Endothelial cell of umbilical vein (primary cell): Measurements from ENCODE around the gene PTN.

Experiments used
- FOS ChIP-seq: IDR thresholded peaks from 2 replicates; pipeline ENCODE4 v1.6.1; 2011; ENCODE audit warnings: mild to moderate bottlenecking, low read length, moderate library complexity, borderline replicate concordance; ENCODE audit not compliant: insufficient read depth
- MYC ChIP-seq: IDR thresholded peaks from one replicate; pipeline ENCODE4 v1.6.1; 2011; ENCODE audit warnings: mild to moderate bottlenecking, low read depth, low read length
- POLR2A ChIP-seq: IDR thresholded peaks from 2 replicates; pipeline ENCODE4 v1.6.1; 2012; ENCODE audit warnings: low read depth, mild to moderate bottlenecking, control low read depth, low read length
- POLR2AphosphoS5 ChIP-seq: IDR thresholded peaks from 2 replicates; pipeline ENCODE4 v1.6.1; 2012; ENCODE audit warnings: low read depth, mild to moderate bottlenecking, control low read depth, low read length, moderate library complexity; ENCODE audit not compliant: insufficient read depth
- TF ChIP-seq, protein P1 (sequence below), 2 donors: IDR thresholded peaks; 1 replicate in 1 of 2; 2 replicates in 1 of 2; pipeline ENCODE4 v1.5.1; 2011; ENCODE audit warnings: low read length in 2 of 2, mild to moderate bottlenecking in 2 of 2, moderate library complexity in 2 of 2, control low read depth in 1 of 2, inconsistent platforms in 1 of 2, low read depth in 1 of 2; ENCODE audit not compliant: insufficient read depth in 1 of 2; ENCODE audit errors: extremely low read depth in 1 of 2
- TF ChIP-seq, protein P2 (sequence below): IDR thresholded peaks from 2 replicates; pipeline ENCODE4 v1.6.1; 2011; ENCODE audit not compliant: insufficient read depth, insufficient read length

DNA sequence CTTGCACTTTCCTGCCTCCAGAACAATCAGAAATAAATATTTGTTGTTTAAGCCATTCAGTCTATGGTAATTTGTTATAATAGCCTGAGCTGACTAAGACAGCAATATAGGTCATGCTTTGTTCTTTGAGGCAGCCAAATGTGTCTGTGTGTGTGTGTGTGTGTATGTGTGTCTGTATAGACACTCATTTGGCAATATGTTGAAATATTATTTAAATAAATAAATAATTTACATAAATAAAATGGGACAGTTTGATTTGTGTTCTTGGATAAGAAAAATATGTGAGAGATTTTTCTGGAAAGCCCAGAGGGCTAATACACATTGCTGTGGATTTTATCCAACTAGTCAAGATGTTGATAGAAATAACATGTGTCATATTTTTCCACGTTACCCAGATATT lies 140.2 kb downstream of the PTN start:
- TF ChIP-seq, protein P1, sequence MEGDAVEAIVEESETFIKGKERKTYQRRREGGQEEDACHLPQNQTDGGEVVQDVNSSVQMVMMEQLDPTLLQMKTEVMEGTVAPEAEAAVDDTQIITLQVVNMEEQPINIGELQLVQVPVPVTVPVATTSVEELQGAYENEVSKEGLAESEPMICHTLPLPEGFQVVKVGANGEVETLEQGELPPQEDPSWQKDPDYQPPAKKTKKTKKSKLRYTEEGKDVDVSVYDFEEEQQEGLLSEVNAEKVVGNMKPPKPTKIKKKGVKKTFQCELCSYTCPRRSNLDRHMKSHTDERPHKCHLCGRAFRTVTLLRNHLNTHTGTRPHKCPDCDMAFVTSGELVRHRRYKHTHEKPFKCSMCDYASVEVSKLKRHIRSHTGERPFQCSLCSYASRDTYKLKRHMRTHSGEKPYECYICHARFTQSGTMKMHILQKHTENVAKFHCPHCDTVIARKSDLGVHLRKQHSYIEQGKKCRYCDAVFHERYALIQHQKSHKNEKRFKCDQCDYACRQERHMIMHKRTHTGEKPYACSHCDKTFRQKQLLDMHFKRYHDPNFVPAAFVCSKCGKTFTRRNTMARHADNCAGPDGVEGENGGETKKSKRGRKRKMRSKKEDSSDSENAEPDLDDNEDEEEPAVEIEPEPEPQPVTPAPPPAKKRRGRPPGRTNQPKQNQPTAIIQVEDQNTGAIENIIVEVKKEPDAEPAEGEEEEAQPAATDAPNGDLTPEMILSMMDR (IDR thresholded peaks at IDR 0.05; ENCODE audit: extremely low read depth in 1 of 2, insufficient read depth in 1 of 2, low read depth in 1 of 2, low read length in 2 of 2): no peak
- TF ChIP-seq, protein P2, sequence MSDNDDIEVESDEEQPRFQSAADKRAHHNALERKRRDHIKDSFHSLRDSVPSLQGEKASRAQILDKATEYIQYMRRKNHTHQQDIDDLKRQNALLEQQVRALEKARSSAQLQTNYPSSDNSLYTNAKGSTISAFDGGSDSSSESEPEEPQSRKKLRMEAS: no peak
- TF ChIP-seq POLR2A: no peak
- TF ChIP-seq POLR2AphosphoS5: no peak
- TF ChIP-seq MYC: no peak
- no peak for TF ChIP-seq FOS
